ENCODE results near the gene COG5.

DNA sequence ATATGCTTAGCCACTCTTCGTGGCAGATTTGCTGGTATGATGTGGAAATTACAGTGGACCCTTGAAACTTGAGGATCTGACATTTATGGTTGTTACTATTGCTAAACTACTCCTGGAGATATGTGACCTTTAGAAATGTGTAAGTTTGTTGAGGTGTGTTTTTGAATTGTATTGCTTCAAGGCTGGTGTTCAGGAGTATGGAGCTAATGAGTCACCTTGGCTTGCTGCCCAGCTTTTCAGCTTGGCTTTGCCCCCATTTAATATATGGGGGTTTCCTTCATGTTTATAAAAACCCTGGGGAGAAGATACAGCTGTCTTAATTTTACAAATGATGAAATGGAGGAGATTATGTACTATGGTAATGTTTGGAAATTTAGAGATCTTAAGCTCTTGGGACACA is 383.3 kb downstream of the COG5 start:
- TF ChIP-seq, protein P1, sequence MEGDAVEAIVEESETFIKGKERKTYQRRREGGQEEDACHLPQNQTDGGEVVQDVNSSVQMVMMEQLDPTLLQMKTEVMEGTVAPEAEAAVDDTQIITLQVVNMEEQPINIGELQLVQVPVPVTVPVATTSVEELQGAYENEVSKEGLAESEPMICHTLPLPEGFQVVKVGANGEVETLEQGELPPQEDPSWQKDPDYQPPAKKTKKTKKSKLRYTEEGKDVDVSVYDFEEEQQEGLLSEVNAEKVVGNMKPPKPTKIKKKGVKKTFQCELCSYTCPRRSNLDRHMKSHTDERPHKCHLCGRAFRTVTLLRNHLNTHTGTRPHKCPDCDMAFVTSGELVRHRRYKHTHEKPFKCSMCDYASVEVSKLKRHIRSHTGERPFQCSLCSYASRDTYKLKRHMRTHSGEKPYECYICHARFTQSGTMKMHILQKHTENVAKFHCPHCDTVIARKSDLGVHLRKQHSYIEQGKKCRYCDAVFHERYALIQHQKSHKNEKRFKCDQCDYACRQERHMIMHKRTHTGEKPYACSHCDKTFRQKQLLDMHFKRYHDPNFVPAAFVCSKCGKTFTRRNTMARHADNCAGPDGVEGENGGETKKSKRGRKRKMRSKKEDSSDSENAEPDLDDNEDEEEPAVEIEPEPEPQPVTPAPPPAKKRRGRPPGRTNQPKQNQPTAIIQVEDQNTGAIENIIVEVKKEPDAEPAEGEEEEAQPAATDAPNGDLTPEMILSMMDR (conservative IDR thresholded peaks at IDR 0.05; ENCODE audit: low read depth, low read length), result no peak
- no peak for TF ChIP-seq EZH2 (IDR thresholded peaks at IDR 0.05; ENCODE audit: borderline replicate concordance, low read depth, low read length, poor library complexity, severe bottlenecking)
